SK-N-SH treated with all-trans-retinoic acid at 6 μM for 48 hours (cell line): Measurements from ENCODE around the gene JAM2.

Source experiments
- ESRRG ChIP-seq: fragments of 250-450 bp; sonication (Bioruptor Pico); IDR thresholded peaks from 2 replicates; pipeline ENCODE4 v1.6.1; 2021; ENCODE audit warnings: mild to moderate bottlenecking
- POU6F1 ChIP-seq: fragments of 250-450 bp; sonication (Bioruptor Pico); IDR thresholded peaks from 2 replicates; pipeline ENCODE4 v1.8.0; 2021; ENCODE audit warnings: low read depth, mild to moderate bottlenecking, moderate library complexity, borderline replicate concordance
- SNAI2 ChIP-seq: fragments of 250-450 bp; sonication (Bioruptor Pico); IDR thresholded peaks from 2 replicates; pipeline ENCODE4 v1.5.0; 2020; ENCODE audit warnings: mild to moderate bottlenecking, moderate library complexity
- TCF4 ChIP-seq: fragments of 250-450 bp; sonication (Bioruptor Pico); IDR thresholded peaks from 2 replicates; pipeline ENCODE4 v1.8.0; 2021; ENCODE audit warnings: mild to moderate bottlenecking, moderate library complexity, borderline replicate concordance

DNA sequence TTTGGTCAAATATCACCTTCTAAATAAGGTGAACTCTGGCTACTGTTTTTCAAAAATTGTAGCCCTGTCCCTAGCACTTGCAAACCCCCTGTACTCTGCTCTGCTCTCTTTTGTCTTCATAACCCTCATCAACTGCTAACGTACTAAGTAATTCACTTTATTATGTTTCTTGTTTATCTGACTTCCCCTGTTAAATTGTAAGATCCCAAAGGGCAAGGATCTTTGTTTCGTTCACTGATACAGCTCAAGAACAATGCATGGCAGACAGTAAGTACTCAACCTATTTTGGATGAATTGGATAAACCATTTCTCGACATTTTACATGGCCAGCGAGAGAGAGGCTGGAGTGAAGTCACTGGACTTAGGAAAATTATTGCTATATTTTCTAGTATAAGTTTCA lies 48.7 kb downstream of the JAM2 start:
- TF ChIP-seq ESRRG (CRISPR knock-in tag) (no peak), SNAI2 (CRISPR knock-in tag) (no peak), TCF4 (CRISPR knock-in tag) (no peak), POU6F1 (CRISPR knock-in tag) (no peak)
